Osteoblast (primary cell): ENCODE data around the gene AGBL5. TPM values are rescaled to one million over a fixed set of nuclear protein-coding genes. Genes with fewer than 3 reads are reported as not detected.

Source experiments
- DNase-seq: peaks from one replicate; pipeline ENCODE4 v3.0.0; 2011; ENCODE audit warnings: low spot score, mixed read lengths; ENCODE audit not compliant: insufficient read length; ENCODE audit errors: missing footprints
- H2AFZ ChIP-seq: 2 replicates; pipeline ENCODE4 v1.6.0; 2011; ENCODE audit warnings: mild to moderate bottlenecking, low read length
- H3K27ac ChIP-seq: 2 replicates; pipeline ENCODE4 v1.5.1; 2011; ENCODE audit warnings: mild to moderate bottlenecking, low read depth, low read length, moderate library complexity
- H3K27me3 ChIP-seq: 2 replicates; pipeline ENCODE4 v1.6.0; 2012; ENCODE audit warnings: mild to moderate bottlenecking, control low read depth, inconsistent platforms, low read length, moderate library complexity; ENCODE audit not compliant: insufficient read depth
- H3K36me3 ChIP-seq: 2 replicates; pipeline ENCODE4 v1.5.1; 2011; ENCODE audit warnings: mild to moderate bottlenecking, low read length, control low read depth, moderate library complexity; ENCODE audit not compliant: insufficient read depth
- H3K4me1 ChIP-seq: 2 replicates; pipeline ENCODE4 v1.5.1; 2011; ENCODE audit warnings: mild to moderate bottlenecking, low read length, control low read depth, moderate library complexity; ENCODE audit not compliant: insufficient read depth
- H3K4me2 ChIP-seq: 2 replicates; pipeline ENCODE4 v1.6.0; 2011; ENCODE audit warnings: mild to moderate bottlenecking, low read length; ENCODE audit not compliant: insufficient read depth
- H3K4me3 ChIP-seq: fragments of 200-600 bp; sonication (generic); 3 replicates; pipeline ENCODE4 v1.5.1; 2012; ENCODE audit warnings: mild to moderate bottlenecking, low read length, inconsistent platforms; ENCODE audit not compliant: insufficient read depth
- H3K79me2 ChIP-seq: 2 replicates; pipeline ENCODE4 v1.6.0; 2012; ENCODE audit warnings: mild to moderate bottlenecking, low read length, control low read depth, inconsistent platforms; ENCODE audit not compliant: insufficient read depth
- H3K9me3 ChIP-seq: 2 replicates; pipeline ENCODE4 v1.5.1; 2011; ENCODE audit warnings: low read depth, low read length, control low read depth
- H4K20me1 ChIP-seq: 2 replicates; pipeline ENCODE4 v1.6.0; 2012; ENCODE audit warnings: mild to moderate bottlenecking, low read length, control low read depth; ENCODE audit not compliant: insufficient read depth
- total RNA-seq: library from RNA; depleted of rRNA; stranded (reverse); fragments of >200 nt; gene quantifications from 2 replicates; pipeline ENCODE4 v1.2.3, GENCODE V29; 2012
- TF ChIP-seq, protein P1 (sequence below): IDR thresholded peaks from 2 replicates; pipeline ENCODE4 v1.5.1; 2011; ENCODE audit warnings: mild to moderate bottlenecking, low read depth, low read length, moderate library complexity; ENCODE audit errors: extremely low read depth

The AGBL5 gene
- total RNA-seq, 1 donor, result 24.6 TPM

- H2AFZ ChIP-seq, result no peak overlapping the region
- DNase-seq, result peak; percentile 64
- H3K9me3 ChIP-seq, result no peaks in the 10 kb centered on the region
- no peaks in the 10 kb centered on the region for H3K27me3 ChIP-seq
- H3K36me3 ChIP-seq, result no peaks in the 10 kb centered on the region
- H3K4me2 ChIP-seq, result no peak overlapping the region
- no peak overlapping the region for H3K27ac ChIP-seq
- TF ChIP-seq, protein P1, sequence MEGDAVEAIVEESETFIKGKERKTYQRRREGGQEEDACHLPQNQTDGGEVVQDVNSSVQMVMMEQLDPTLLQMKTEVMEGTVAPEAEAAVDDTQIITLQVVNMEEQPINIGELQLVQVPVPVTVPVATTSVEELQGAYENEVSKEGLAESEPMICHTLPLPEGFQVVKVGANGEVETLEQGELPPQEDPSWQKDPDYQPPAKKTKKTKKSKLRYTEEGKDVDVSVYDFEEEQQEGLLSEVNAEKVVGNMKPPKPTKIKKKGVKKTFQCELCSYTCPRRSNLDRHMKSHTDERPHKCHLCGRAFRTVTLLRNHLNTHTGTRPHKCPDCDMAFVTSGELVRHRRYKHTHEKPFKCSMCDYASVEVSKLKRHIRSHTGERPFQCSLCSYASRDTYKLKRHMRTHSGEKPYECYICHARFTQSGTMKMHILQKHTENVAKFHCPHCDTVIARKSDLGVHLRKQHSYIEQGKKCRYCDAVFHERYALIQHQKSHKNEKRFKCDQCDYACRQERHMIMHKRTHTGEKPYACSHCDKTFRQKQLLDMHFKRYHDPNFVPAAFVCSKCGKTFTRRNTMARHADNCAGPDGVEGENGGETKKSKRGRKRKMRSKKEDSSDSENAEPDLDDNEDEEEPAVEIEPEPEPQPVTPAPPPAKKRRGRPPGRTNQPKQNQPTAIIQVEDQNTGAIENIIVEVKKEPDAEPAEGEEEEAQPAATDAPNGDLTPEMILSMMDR, result no peak
- H3K4me1 ChIP-seq, result peaks cover 5% of the 10 kb centered on the region
- H4K20me1 ChIP-seq, result no peaks in the 10 kb centered on the region
- no peaks in the 10 kb centered on the region for H3K79me2 ChIP-seq
- H3K4me3 ChIP-seq, result no peak overlapping the region
These were observed 42.2 kb downstream of the AGBL5 start for GRCh38 chr2:27093430-27094352.

GRCh38 chr2:27094353-27094984 lies 43.0 kb downstream of the AGBL5 start:
- Histone ChIP-seq H3K27ac (no peak overlapping the region), H3K4me3 (no peak overlapping the region), H3K27me3 (no peaks in the 10 kb centered on the region), H3K4me2 (no peak overlapping the region), H3K4me1 (peaks cover 5% of the 10 kb centered on the region), H3K36me3 (no peaks in the 10 kb centered on the region), H3K79me2 (no peaks in the 10 kb centered on the region), H3K9me3 (no peaks in the 10 kb centered on the region), H4K20me1 (no peaks in the 10 kb centered on the region), H2AFZ (no peak overlapping the region)
- DNase-seq, result peak; percentile 59
- TF ChIP-seq, protein P1, result no peak

DNA sequence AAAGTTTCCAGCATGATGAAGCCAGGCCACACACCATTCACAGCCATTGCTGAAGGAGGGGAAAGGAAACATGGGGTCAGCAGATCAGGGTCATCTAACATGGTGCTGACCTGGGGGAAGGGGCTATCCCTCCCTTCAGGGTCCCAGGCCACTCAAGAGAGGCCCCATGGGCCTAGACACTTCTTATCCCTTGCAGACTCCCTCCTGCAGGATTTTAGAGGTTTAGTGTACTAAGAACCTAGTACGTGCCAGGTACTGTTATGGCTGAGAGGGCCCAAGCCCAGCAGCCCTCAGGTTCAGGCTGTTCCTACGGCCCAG lies 43.9 kb downstream of the AGBL5 start:
- TF ChIP-seq, protein P1, result no peak
- H3K9me3 ChIP-seq, result no peaks in the 10 kb centered on the region

More for the DNA sequence above, 43.9 kb downstream of the AGBL5 start:
- Histone ChIP-seq H3K27me3 (no peaks in the 10 kb centered on the region), H3K79me2 (no peaks in the 10 kb centered on the region), H3K4me2 (no peak overlapping the region), H3K36me3 (no peaks in the 10 kb centered on the region), H3K27ac (no peak overlapping the region), H3K4me1 (peaks cover 5% of the 10 kb centered on the region), H3K4me3 (no peak overlapping the region), H4K20me1 (no peaks in the 10 kb centered on the region), H2AFZ (no peak overlapping the region)
- DNase-seq, result no peak
